NCI-H1436 treated with DMSO at 0.1 percent for 48 hours (cell line): Measurements from ENCODE around the gene OTULINL.

ENCODE experiments used
- DNase-seq: peaks from one replicate; lab custom pipeline; 2025; lab: John Stamatoyannopoulos, UW

Gene OTULINL

DNA sequence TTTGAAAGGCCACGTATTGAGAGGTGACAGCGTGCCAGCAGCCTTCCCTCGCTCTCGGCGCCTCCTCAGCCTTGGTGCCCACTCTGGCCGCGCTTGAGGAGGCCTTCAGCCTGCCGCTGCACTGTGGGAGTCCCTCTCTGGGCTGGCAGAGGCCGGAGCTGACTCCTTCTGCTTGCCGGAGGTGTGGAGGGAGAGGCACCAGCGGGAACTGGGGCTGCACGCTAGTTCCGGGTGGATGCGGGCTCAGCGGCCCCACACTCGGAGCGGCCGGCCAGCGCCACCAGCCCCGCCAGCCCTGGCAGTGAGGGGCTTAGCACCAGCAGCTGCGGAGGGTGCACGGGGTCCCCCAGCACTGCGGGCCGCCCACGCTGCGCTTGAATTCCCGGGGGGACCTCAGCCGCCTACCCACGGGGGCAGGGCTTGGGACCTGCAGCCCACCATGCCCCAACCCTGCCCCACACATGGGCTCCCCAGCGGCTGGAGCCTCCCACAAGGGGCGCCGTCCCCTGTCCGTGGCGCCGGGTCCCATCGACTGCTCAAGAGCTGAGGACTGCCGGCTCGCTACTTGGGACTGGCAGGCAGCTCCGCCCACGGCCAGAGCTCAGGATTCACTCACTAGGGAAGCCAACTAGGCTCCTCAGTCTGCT lies 4.4 kb upstream of the OTULINL start:
- no peak for DNase-seq

DNA sequence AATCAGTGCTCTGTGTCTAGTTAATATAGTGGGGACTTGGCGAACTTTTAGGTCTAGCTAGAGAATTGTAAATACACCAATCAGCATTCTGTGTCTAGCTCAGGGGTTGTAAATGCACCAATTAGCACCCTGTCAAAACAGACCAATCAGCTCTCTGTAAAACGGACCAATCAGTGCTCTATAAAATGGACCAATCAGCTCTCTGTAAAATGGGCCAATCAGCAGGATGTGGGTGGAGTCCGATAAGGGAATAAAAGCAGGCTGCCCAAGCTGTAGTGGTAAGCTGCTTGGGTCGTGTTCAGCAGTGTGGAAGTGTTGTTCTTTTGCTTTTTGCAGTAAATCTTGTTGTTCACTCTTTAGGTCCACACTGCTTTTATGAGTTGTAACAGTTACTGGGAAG lies 3.6 kb upstream of the OTULINL start:
- DNase-seq = no peak

DNA sequence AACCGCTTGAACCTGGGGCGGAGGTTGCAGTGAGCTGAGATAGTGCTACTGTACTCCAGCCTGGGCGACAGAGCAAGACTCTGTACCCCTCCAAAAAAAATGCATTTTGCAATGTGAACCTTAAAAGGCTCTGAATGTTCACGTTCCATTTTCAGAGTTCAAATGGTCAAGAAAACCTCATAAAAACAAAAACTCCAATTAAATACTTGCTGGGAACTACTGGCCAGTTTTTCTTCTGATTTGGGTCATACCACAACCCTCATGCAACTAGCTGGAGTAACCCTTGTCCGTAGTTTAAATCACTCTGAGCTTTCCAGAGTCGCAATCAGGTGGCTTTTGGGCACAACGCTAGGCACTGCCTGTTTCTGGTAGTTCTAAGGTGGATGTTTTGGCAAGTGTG lies 2.3 kb upstream of the OTULINL start:
- DNase-seq = no peak

DNA sequence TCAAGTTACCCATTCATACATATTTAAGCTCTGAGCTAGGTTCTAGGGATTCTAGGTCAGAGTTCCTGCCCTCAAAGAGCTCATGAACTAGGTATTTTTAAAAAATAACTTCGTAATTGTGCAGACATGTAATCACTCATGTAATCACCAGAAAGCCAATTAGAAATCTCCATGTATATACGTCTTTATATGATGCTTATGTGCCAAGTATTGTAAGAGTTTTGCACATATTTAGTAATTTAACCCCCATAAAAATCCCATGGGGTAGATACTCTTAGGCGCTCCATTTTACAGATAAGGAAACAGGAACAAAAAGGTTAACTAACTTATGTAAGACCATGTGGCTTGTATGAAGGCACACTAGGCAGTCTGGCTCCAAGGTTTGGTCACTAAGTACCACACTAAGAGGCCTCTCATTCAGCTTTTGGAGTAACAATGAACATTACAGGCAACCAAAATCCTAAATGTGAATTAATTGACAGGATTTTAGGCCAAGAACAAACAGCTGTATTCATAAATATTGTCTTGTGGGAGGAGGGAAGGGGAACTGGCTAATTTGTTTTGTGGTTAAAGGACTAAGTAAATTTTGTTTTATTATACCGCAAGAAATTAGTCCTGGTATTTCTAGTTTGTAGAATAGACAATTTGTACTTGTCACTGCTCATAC lies 1.7 kb upstream of the OTULINL start:
- DNase-seq = no peak

DNA sequence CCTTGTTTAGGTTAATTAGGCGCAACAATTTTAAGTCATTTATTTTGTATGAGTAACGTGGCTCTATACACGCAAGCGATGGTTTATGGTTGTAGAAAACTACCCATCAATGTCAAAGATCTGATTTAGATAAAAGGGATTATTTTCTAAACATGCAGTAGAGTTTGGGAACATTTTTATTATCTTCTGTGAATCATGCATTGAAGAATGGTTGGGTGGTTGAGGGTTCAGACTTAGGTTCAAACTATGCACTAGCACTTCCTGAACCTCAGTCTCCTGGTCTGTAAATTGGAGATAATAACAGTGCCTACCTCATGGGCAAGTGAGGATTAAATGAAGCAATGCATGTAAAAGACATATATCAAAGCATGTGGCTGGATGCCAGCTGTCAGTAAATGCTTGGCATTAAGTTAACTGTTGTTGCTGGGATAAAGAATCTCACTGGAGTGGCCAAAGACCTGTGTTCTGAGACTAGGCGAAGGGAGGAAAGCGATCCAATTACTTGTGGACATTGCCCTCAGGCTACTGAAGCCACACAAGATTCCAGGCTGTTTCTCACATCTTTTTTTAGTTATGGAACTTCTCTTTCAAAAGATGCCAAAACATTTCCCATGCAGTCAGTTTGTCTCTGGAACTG lies 1.1 kb upstream of the OTULINL start:
- DNase-seq = no peak

DNA sequence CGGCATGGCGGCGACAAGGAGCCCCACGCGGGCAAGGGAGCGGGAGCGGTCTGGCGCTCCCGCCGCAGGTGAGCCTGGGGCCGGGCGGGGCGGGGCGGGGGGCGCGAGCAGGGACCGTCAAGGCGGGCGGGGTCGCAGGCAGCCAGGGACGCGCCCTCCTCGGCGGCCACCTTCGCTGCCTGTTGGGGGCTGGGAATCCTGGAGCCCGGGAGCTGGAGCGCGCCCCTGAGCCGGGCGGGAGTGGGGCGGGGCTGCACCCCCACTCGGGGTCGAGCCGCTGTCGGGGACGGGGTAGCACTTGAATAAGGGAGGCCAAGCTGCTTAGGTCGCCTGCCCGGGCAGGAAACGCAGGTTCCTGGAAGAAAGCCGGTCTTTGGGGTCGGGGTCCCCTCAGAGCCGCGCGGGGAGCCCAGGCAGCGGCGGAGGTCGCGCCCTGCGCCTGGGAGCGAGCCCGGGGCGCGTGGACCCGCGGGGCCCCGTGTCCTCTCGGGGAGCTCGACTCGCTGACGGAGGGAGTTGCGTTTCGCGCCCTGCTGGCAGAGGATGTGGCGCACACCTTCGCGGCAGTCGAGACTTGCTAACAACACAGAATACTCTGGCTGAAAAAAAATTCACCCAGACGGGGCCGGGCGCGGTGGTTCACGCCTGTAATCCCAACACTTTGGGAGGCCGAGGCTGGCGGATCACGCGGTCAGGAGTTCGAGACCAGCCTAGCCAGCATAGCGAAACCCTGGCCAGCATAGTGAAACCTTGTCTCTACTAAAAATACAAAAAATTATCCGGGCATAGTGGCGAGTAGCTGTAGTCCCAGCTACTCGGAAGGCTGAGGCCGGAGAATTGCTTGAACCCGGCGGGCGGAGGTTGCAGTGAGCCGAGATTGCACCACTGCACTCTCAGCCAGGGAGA lies 552 bp downstream of the OTULINL start:
- no peak for DNase-seq

DNA sequence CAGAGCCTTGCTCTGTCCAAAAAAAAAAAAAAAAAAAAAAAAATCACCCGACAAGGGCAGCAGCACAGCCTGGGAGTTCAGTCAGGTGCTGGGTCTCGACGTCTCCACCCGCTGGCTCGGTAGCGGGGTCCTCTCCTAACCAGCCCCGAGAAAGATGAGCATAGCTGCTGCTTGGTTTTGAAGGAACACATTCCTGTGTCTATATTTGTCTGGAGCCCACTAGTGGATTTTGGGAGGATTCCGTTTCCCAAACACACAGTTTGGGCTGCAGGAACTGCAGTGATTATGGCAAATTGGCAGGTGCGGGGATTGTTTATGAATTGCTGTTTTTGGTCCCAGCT lies 1.2 kb downstream of the OTULINL start:
- DNase-seq = no peak

DNA sequence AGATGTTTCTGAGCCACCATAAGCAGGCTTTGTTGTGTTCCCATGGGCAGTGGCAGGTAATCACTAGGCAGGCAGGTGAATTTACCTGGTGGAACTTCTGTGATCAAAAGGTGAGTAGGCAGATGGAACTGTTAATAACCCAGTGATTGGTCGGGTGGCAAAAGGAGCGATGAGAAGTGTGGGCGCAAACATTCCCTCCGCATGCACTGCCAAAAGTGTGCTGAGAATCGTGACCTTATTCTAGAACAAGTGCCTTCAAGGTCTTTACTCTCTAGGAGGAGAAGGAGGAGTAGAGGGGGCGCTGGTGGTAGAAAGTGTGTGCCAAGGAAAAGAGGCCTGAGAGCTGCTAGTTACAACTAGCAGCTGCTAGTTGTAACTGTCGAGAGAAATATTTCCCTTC lies 3.3 kb downstream of the OTULINL start:
- no peak for DNase-seq

DNA sequence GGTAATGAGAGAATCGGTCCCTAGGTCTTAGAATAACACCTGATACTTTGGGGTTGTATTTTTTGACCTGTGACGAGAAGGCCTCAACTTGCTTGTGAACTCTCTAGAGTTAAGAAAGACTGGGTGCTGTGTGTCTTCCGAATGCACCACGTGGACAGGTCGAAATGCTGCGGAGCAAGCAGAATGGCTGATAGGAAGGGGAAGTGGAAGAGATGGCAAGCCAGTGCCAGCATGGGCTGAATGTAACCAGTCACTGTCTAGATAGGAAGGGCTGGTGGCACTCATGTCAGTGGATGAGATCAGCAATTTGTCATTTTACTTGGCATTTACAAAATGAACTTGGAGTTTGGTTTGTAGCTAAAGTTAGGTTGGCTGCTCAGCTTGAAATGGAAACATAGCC lies 5.6 kb downstream of the OTULINL start:
- no peak for DNase-seq

DNA sequence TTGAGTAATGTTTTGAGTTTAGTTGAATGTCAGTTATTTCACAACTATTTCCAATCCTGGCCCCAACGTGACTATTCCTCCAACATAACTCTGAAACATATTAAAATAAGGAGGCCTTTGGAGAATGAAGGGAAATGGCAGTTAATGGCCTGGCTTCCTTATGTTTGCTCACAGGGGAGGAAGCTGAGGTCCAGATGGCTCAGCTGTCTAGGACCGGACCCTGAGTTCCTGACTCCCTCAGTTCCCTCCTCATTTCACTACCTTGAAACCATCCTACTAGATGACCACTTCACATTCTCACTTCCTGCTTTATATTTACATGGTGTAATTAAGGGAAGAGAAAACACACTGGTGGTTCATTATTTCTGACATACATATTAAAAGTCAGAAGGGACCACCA lies 6.6 kb downstream of the OTULINL start:
- DNase-seq = no peak

DNA sequence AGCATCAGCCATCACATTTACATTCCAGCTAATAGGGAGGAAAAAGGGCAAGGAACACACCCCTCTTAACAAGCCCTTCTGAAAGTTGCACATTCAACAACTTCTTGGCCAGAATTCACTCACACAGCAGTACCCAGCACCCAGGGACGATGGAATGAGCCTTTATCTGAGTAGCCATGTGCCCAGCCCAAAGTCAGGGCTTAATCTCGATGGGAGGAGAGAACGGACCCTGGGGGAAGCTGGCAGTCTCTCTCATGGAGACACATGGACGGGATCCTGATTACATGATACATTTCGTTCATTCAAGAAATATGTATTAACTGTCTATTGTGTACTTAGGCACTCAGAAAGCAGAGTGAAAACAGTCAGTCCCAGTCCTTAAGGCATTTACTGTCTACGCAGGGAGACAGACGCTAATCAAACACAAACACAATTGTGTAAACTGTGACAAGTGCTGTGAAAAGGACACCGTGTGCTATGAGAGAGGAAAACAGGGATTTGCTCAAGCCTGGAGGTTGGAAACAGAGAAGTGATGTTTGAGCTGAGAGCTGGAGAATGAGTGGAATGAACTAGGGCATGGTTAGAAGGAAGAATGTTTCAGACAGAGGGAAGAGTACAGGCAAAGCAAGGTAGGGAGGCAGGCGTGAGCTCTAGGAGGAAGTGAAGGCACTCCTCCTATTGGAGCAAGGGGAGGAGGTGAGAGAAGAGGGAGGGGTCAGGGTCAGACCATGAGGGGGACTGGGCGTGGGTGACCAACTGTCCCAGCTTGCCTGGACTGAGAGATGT lies 7.4 kb downstream of the OTULINL start:
- no peak for DNase-seq

DNA sequence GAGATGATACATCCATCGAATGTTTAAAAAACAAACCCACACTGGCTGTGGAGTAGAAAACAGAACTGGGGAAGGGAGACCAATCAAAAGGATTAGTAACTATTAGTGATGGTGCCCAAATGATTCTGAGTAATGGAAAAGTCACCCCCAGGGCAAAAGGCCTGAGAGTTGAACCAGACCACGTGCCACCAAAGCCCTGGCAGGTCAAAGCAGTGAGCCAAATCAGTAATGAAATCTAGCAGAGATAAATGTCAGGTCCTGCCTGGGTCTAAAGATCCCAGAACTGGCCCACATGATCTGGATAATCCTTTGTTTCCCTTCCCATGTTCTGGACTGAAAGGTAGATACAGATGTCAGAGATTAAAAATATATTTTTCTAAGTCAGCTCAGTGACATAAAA lies 9.4 kb downstream of the OTULINL start:
- no peak for DNase-seq

DNA sequence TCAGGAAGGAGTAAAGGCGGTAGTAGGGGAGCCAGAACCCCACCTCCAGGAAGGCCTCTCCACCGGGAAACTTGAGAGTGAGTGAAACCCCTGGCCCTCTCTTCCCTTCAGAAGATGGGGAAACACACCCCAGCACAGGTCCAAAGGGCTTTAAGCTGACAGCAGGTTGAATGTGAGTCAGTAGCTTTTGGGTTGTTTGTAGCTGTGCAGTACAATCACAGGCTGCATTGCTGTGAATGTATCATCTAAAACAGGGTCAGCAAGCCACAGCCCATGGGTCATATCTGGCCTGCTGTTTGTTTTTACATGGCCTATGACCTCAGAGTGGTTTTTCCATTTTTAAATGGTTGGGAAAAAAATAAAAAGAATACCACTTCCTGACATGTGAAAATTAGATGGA lies 10.0 kb downstream of the OTULINL start:
- DNase-seq = no peak

DNA sequence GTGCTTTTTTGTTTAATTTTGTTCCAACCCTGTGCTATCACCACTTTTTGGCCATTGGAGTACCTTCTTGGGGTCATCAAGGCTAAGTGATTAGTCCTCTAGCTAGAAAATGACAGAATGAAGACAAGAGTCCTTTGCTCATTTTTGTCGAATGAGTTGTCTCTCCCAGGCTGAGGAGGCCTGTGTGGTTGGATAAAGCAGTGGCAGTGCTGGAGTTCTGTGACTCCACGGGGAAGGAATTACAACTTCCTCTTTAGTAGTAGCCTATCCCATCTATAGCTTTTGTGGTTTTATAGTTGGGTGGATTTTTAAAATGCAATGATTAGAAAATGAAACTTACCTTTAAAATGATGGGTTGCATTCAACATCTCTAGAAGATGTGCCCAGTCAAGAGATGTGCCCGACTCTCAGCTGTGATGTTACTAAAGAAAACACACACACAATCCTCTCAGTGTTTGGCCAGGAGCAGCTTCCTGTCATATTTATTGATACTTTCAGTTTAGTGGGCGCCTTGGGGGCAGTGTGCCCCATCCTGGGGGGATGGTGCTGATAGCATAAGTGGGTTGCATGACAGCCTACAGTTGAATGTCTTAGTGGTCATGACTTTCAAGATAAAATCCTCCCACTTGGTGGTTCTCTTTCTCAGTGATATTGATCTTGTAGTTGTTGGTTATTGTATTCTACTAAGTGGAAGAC lies 11.9 kb downstream of the OTULINL start:
- DNase-seq = no peak

DNA sequence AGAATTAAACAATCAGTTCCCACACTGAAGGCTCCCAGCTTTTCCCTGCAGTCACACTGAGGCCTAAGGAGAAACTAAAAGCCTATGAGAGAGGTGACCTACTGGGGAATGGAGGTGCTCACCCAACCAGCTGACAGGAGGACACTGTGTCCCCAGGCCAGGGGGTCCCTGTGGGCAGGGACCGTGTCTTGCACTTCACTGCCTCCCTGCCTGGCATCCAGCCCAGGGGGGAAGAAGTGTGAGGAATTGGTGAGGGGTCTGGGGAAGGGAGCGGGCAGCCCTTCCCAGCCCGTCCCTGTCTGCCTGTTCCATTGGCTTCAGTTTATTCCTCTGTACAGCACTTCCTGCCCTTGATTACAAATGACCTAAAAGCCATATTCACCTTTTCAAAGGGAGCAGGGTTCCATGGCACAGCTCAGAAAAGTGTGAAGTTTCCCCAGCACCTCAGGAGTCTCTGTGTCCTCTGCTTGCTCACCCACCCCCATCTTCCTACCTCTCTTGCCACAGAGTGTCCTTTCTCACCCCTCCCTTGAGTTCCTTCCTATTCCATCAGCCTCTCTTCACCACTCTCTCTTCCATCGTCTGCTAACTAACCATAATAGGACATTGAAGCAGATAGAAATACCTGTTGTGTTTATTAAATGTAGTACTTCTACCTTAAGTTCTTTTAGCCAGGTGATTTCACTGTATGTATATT lies 12.9 kb downstream of the OTULINL start:
- DNase-seq = no peak

DNA sequence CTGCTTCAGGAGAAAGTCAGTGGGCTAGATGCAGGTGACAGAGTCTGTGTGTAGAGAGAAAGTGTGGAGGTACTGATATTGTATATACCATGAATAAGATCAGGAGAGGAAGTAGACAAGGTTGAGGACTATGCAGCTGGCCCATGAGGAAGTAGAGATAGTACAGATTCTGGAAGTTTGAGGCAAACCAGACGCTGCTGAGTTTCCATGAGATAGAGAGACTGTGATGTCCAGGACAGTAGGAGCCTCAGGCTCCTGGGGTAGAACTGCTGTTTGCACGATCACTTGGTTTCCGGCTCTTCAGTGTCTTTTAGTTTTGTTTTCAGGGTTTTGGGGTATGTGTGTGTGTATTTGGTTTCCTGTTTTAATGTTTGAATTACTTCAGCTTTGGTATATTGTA lies 13.6 kb downstream of the OTULINL start:
- no peak for DNase-seq

DNA sequence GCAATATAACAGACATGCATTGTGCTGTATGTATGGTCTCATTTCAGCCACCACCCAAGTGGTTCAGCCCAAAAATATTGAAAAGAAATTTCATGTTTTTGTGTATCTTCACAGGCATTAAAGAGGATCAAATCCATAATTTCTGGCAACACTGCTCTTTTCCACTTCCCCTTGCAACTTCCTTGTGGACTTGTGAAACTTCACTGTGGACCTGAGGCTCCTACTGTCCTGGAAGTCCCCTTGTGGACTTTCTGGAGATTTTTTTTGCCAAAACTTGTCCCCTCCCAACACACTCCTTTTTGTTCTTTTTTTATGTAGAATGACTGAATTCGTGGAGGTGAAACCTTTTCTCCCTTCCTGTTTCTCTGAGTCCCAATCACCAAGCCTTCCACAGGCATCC lies 14.3 kb downstream of the OTULINL start:
- no peak for DNase-seq

DNA sequence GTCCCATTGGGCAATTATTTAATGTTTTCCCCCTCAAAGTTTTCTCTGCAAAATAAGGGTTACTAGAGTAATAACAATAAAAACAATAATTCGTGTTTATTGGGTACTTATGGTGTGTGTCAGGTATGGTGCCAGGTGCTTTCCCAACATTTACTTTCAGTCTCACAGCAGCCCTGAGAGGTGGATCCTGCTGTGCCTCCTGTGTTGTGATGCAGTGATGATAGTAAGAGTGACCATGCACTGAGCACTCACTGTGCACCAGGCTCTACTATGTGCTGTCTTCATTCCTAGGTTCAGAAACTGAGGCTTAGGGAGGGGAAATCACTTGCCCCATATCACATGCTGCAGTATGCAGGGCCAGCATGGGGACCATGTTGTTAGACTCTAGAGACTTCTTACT lies 15.5 kb downstream of the OTULINL start:
- no peak for DNase-seq

DNA sequence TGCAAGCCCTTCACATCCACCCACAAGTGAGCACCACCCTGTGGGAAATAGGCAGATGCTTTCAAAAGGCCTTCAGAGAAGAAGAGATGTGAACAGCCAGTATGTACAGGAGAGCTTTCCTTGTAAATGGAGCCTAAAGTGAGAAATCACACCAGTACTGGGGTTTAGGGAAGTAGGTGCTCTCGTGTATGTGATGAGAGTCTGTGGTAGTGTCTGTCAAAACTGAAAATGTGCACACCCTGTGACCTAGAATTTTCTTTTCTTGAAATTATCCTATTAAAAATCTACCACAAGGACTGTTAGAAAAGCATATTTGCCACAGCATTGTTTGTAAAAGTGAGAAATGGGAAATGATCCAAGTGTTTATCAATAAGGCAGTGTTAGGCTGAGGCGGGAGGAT lies 16.6 kb downstream of the OTULINL start:
- no peak for DNase-seq

DNA sequence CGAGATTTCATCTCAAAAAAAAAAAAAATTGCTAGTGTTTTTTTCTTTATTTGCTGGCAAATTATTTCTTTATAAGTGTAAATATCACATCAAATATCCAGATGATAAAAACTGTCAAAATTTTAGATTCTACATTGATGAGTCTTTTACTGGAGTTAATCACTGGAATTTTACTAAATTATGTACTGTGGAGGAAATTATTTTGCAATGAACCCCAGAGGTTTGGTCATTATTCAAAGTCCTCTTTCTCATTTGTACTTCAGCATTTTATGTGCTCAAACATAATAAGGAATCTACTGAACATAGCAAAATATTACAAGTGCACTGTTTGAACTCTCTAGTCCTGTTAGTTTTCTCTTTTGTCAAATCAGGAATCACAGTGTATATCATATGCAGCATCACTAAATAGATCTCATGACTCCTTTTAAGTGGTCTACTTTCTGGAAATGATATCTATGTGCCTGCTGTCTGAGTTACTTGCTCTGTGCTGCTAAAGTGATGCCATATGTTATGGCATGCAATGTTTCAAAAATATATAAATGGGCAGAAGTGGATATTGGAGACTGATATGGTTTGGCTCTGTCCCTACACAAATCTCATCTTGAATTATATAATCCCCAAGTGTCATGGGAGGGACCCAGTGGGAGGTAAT lies 18.0 kb downstream of the OTULINL start:
- no peak for DNase-seq
